ENCODE data around the gene ITPK1. TPM values are rescaled to one million over a fixed set of nuclear protein-coding genes. Genes with fewer than 3 reads are reported as not detected.
A peak's percentile ranks its signal among the peaks of the same experiment; 100 is the strongest.
"Not testable (repeated sequence)": the region's sequence is repeated elsewhere in the genome, so short reads cannot be mapped to it uniquely, and the experiment has no call there.

The ITPK1 gene
- total RNA-seq, 1 experiment from 2014 or later: 56.2 TPM

GRCh38 chr14:93105856-93106255, 9.9 kb downstream of the ITPK1 start:
- not testable (repeated sequence) for H3K36me3 ChIP-seq; H3K27me3 ChIP-seq (replicated peaks); H3K4me3 ChIP-seq; H3K27ac ChIP-seq; H3K9me3 ChIP-seq (replicated peaks); DNase-seq (ENCODE audit: low read depth in 1 of 2, low spot score in 2 of 2)
- peaks cover 22% of the 10 kb centered on the region for H3K4me1 ChIP-seq (replicated peaks)

DNA sequence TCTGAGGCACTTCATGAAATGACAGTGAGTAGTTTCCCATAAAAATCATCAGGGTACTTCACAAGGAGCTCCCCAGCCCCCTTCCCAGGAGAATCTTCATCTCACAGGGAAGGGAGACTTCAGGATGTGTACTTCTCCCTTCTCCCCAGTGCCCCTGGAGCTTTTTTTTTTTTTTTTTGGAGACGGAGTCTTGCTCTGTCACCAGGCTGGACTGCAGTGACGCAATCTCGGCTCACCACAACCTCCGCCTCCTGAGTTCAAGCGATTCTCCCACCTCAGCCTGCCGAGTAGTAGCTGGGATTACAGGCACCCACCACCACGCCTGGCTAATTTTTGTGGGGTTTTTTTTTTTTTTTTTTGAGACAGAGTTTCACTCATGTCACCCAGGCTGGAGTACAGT, 10.4 kb downstream of the ITPK1 start:
- H3K27me3 ChIP-seq (replicated peaks): no peaks in the 10 kb centered on the region
- no peaks in the 10 kb centered on the region for H3K9me3 ChIP-seq (replicated peaks)
- no peak overlapping the region for H3K4me3 ChIP-seq
- DNase-seq (ENCODE audit: low read depth in 1 of 2, low spot score in 2 of 2): peak in 1 of 2 experiments; percentile 38
- peaks cover 4% of the 10 kb centered on the region; the same call in 1 of the 2 replicates for H3K36me3 ChIP-seq
- peaks cover 17% of the 10 kb centered on the region for H3K4me1 ChIP-seq (replicated peaks)
- H3K27ac ChIP-seq: no peak overlapping the region

DNA sequence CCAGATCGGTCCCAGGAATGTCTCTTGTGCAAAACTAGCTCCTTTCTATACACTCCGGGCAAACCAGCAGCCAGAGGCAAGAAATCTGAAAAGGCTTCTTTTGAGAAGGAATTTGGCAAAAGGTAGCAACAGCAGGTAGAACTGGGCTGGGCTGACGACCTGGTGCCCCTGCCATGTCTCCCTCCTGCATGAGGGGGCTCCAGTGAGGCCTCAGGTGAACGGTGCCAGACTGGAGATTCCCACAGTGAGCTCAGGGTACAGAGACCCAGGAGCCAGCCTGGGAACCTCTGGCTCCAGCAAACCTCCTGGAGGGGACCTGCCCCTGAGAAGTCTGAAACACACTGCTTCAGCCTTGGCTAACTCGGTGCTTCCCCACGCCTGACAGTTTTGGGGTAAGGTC, 10.8 kb downstream of the ITPK1 start:
- Histone ChIP-seq H3K4me1 (replicated peaks) (peaks cover 16% of the 10 kb centered on the region), H3K36me3 (peaks cover 4% of the 10 kb centered on the region; the same call in 1 of the 2 replicates), H3K27ac (no peak overlapping the region), H3K27me3 (replicated peaks) (no peaks in the 10 kb centered on the region), H3K4me3 (no peak overlapping the region), H3K9me3 (replicated peaks) (no peaks in the 10 kb centered on the region)
- no peak for DNase-seq (ENCODE audit: low read depth in 1 of 2, low spot score in 2 of 2)

DNA sequence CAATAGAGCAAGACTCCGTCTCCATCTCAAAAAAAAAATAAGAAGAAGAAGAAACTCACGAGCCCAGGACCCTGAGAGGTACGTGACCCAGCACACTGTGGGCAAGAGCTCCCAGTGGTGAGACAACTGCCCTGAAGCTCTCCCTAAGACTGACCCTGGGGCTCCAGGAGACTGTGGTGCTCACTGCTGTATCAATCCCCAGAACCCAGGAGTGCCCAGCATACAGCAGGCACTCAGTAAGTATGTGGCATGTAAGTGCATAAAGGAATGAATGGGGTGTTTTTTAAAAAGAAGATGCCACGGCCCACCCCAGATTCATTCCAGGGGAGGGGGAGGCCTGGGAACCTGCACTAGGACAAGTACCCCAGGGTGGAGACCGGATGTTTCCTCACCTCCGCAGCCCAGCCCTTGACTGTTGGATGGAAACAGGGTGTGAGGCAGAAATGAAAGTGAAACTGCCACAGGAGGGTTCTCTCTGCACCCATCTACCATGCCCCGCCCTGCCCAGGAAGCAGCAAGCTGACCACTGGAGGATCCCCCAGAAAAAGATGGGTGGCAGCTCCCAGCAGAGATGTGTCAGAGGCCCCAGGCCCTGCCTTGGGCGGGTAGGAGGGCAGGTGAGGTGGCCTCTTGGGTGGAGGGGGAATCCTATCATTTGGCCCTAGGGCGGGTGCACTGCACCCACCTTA, 12.2 kb downstream of the ITPK1 start:
- no peak for DNase-seq (ENCODE audit: low read depth in 1 of 2, low spot score in 2 of 2)
- H3K27me3 ChIP-seq (replicated peaks): no peaks in the 10 kb centered on the region
- peaks cover 16% of the 10 kb centered on the region for H3K4me1 ChIP-seq (replicated peaks)
- no peaks in the 10 kb centered on the region for H3K9me3 ChIP-seq (replicated peaks)
- no peak overlapping the region for H3K27ac ChIP-seq
- H3K4me3 ChIP-seq: no peak overlapping the region
- no peaks in the 10 kb centered on the region for H3K36me3 ChIP-seq

GRCh38 chr14:93102141-93102540, 13.6 kb downstream of the ITPK1 start:
- H3K4me3 ChIP-seq: no peak overlapping the region
- no peaks in the 10 kb centered on the region for H3K36me3 ChIP-seq
- no peak for DNase-seq (ENCODE audit: low read depth in 1 of 2, low spot score in 2 of 2)
- H3K9me3 ChIP-seq (replicated peaks): no peaks in the 10 kb centered on the region
- H3K27me3 ChIP-seq (replicated peaks): no peaks in the 10 kb centered on the region
- H3K4me1 ChIP-seq (replicated peaks): peaks cover 16% of the 10 kb centered on the region
- H3K27ac ChIP-seq: no peak overlapping the region

- DNase-seq (ENCODE audit: low read depth in 1 of 2, low spot score in 2 of 2): no peak
- Histone ChIP-seq H3K4me3 (no peak overlapping the region), H3K27me3 (replicated peaks) (no peaks in the 10 kb centered on the region), H3K36me3 (no peaks in the 10 kb centered on the region), H3K9me3 (replicated peaks) (no peaks in the 10 kb centered on the region), H3K4me1 (replicated peaks) (peaks cover 16% of the 10 kb centered on the region), H3K27ac (no peak overlapping the region)
Measured at GRCh38 chr14:93101181-93101580, 14.5 kb downstream of the ITPK1 start.

DNA sequence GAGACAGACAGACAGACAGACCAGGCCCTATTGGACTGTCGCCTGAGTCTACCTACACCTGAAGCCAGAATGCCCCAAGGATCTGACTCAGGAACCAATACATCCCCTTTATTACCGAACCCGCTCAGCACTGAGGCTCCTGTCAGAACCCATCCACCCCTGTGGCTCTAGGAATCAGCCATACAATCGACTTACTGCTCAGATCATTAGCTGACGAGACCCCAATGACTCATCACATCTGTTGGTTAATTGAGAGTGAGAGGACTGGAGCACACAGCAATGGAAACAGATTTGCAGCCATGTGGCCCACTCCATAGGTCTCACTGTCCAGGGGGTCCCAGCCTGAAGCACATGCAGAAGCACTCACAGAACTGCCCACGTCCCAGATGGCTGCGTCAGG, 15.2 kb downstream of the ITPK1 start:
- no peak overlapping the region for H3K27ac ChIP-seq
- H3K9me3 ChIP-seq (replicated peaks): no peaks in the 10 kb centered on the region
- no peak overlapping the region for H3K4me3 ChIP-seq
- H3K27me3 ChIP-seq (replicated peaks): no peaks in the 10 kb centered on the region
- H3K4me1 ChIP-seq (replicated peaks): peaks cover 13% of the 10 kb centered on the region
- no peaks in the 10 kb centered on the region for H3K36me3 ChIP-seq
- DNase-seq (ENCODE audit: low read depth in 1 of 2, low spot score in 2 of 2): no peak

DNA sequence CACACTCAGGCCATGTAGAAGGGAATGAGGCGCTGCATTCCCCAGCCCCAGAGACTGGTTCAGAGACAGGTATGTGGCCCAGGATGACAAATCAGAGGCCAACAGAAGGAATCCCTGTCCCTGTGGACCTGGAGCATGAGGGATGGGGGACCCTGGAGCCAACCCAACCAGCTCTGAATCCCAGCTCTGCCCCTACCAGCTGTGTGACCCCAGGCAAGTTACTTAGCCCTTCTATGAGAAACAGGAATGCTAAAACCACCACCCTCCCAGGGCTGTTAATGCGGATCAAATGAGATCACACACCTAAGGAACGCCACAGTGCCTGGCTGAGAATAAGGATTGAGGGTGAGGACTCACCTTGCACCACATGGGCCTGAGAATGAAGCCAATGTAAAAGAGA, 15.6 kb downstream of the ITPK1 start:
- Histone ChIP-seq H3K27ac (no peak overlapping the region), H3K27me3 (replicated peaks) (no peaks in the 10 kb centered on the region), H3K4me3 (no peak overlapping the region), H3K36me3 (no peaks in the 10 kb centered on the region), H3K4me1 (replicated peaks) (peaks cover 10% of the 10 kb centered on the region), H3K9me3 (replicated peaks) (no peaks in the 10 kb centered on the region)
- DNase-seq (ENCODE audit: low read depth in 1 of 2, low spot score in 2 of 2): no peak

DNA sequence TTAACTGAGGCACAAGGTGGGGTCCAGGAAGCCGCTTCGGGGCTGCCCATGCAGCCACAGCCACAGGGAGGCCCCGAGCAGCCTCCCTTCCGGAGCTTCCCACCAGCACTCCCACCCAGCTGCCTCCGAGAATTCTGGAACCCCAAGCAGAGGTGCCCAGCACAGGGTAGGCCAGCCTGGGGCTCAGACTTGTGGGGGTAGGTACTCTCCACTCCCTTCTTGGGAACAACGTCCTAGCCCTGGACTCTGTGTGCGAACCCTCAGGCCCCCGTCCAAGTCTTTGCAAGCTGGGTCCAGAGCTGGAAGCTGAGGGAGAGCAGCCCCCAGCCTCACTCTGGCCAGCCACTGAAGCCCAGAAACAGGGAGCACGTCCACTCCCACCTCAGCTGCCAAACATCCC, 16.1 kb downstream of the ITPK1 start:
- H3K4me3 ChIP-seq: no peak overlapping the region
- peaks cover 8% of the 10 kb centered on the region for H3K4me1 ChIP-seq (replicated peaks)
- no peaks in the 10 kb centered on the region for H3K27me3 ChIP-seq (replicated peaks)
- H3K9me3 ChIP-seq (replicated peaks): no peaks in the 10 kb centered on the region
- H3K27ac ChIP-seq: no peak overlapping the region
- H3K36me3 ChIP-seq: no peaks in the 10 kb centered on the region
- DNase-seq (ENCODE audit: low read depth in 1 of 2, low spot score in 2 of 2): no peak

GRCh38 chr14:93099196-93099595, 16.5 kb downstream of the ITPK1 start:
- peaks cover 8% of the 10 kb centered on the region for H3K4me1 ChIP-seq (replicated peaks)
- H3K4me3 ChIP-seq: no peak overlapping the region
- no peak for DNase-seq (ENCODE audit: low read depth in 1 of 2, low spot score in 2 of 2)
- H3K36me3 ChIP-seq: no peaks in the 10 kb centered on the region
- no peaks in the 10 kb centered on the region for H3K9me3 ChIP-seq (replicated peaks)
- no peak overlapping the region for H3K27ac ChIP-seq
- H3K27me3 ChIP-seq (replicated peaks): no peaks in the 10 kb centered on the region

DNA sequence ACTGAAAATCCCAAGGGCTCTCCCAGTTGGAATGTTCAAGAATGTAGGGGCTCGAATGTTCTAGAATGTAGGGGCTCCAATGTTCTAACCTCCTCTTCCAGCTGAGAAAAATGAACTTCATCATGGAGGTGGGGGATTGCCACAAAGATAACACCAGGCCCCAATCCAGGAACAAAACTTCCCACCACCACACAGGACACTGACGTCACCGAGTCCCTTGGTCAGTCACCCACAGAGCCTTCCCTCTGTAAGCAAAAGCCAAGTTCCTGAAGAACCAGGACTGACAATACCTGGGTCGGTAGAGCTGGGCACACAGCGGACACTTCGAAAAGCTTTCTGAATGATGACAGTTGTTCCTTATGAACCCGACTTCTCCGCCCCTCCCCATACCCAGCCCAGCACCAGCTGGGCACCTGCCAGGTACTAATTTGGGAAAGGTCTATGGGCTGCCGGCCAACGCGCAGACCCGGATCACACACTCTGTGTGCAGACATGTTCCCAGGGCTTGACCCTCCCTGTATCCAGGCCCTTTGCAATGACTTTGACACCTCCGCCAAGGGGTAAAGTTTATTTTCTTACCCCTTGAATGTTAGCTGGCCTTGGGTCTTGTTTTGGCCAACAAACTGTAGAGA, 18.9 kb downstream of the ITPK1 start:
- Histone ChIP-seq H3K27ac (no peak overlapping the region), H3K4me1 (replicated peaks) (no peaks in the 10 kb centered on the region), H3K4me3 (no peak overlapping the region), H3K36me3 (no peaks in the 10 kb centered on the region), H3K9me3 (replicated peaks) (no peaks in the 10 kb centered on the region), H3K27me3 (replicated peaks) (no peaks in the 10 kb centered on the region)
- no peak for DNase-seq (ENCODE audit: low read depth in 1 of 2, low spot score in 2 of 2)

GRCh38 chr14:93095742-93096510, 19.8 kb downstream of the ITPK1 start:
- no peak overlapping the region for H3K4me3 ChIP-seq
- no peak overlapping the region for H3K27ac ChIP-seq
- H3K27me3 ChIP-seq (replicated peaks): no peaks in the 10 kb centered on the region
- DNase-seq (ENCODE audit: low read depth in 1 of 2, low spot score in 2 of 2): no peak
- H3K36me3 ChIP-seq: no peaks in the 10 kb centered on the region
- H3K4me1 ChIP-seq (replicated peaks): no peaks in the 10 kb centered on the region
- H3K9me3 ChIP-seq (replicated peaks): no peaks in the 10 kb centered on the region

- no peak for DNase-seq (ENCODE audit: low read depth in 1 of 2, low spot score in 2 of 2)
- no peaks in the 10 kb centered on the region; the same call in 1 of the 2 replicates for H3K4me1 ChIP-seq (replicated peaks)
- no peaks in the 10 kb centered on the region for H3K9me3 ChIP-seq (replicated peaks)
- H3K4me3 ChIP-seq: no peak overlapping the region
- H3K27me3 ChIP-seq (replicated peaks): no peaks in the 10 kb centered on the region
- no peaks in the 10 kb centered on the region for H3K36me3 ChIP-seq
- no peak overlapping the region for H3K27ac ChIP-seq
Measured at GRCh38 chr14:93094121-93094918, 21.4 kb downstream of the ITPK1 start.
